ENCODE results near the gene GFRA1.

The GFRA1 gene

DNA sequence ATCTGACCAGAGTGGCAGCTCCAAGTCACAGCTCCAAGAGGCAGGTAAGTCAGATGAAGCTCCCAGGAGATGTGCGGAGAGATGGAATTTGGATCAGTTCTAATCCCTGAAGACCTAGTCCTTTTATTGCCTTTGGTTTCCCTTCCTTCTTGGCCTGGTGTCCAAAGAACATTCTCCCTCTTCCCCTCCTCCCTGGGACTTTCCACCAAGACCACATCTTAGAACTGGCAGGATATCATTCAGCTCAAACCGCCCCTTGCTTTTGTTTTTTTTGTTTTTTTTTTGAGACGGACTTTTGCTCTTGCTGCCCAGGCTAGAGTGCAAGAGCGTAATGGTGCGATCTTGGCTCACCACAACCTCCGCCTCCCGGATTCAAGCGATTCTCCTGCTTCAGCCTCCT is 190.8 kb downstream of the GFRA1 start:
- Histone ChIP-seq H3K9me3 (ENCODE audit: control insufficient read depth, insufficient read depth, low read depth, low read length) (no peaks in the 10 kb centered on the region), H3K4me3 (ENCODE audit: low read depth, low read length) (no peak overlapping the region), H3K36me3 (ENCODE audit: control insufficient read depth in 2 of 2, insufficient read depth in 1 of 2, low read length in 2 of 2) (no peaks in the 10 kb centered on the region), H3K27ac (ENCODE audit: extremely low read depth, low read depth, low read length) (no peak overlapping the region), H3K4me1 (ENCODE audit: control insufficient read depth, insufficient read depth, low read length) (no peaks in the 10 kb centered on the region)
- TF ChIP-seq ZNF776 (tag by site-specific recombination; IDR thresholded peaks at IDR 0.05; ENCODE audit: borderline replicate concordance), result no peak
- TF ChIP-seq, protein P1, sequence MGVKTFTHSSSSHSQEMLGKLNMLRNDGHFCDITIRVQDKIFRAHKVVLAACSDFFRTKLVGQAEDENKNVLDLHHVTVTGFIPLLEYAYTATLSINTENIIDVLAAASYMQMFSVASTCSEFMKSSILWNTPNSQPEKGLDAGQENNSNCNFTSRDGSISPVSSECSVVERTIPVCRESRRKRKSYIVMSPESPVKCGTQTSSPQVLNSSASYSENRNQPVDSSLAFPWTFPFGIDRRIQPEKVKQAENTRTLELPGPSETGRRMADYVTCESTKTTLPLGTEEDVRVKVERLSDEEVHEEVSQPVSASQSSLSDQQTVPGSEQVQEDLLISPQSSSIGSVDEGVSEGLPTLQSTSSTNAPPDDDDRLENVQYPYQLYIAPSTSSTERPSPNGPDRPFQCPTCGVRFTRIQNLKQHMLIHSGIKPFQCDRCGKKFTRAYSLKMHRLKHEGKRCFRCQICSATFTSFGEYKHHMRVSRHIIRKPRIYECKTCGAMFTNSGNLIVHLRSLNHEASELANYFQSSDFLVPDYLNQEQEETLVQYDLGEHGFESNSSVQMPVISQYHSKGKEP (tag by site-specific recombination; IDR thresholded peaks at IDR 0.05), result no peak
- no peak for TF ChIP-seq ZNF274 (IDR thresholded peaks at IDR 0.05; ENCODE audit: low read length)
- TF ChIP-seq ZNF274 (tag by site-specific recombination; IDR thresholded peaks at IDR 0.05; ENCODE audit: borderline replicate concordance), result no peak
- TF ChIP-seq, protein P2, sequence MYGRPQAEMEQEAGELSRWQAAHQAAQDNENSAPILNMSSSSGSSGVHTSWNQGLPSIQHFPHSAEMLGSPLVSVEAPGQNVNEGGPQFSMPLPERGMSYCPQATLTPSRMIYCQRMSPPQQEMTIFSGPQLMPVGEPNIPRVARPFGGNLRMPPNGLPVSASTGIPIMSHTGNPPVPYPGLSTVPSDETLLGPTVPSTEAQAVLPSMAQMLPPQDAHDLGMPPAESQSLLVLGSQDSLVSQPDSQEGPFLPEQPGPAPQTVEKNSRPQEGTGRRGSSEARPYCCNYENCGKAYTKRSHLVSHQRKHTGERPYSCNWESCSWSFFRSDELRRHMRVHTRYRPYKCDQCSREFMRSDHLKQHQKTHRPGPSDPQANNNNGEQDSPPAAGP (tag by site-specific recombination; IDR thresholded peaks at IDR 0.05), result no peak
- TF ChIP-seq SETDB1 (IDR thresholded peaks at IDR 0.05; ENCODE audit: insufficient read length, low read length), result no peak
- no peak for TF ChIP-seq ZNF221 (tag by site-specific recombination; IDR thresholded peaks at IDR 0.05; ENCODE audit: borderline replicate concordance)
- ChIA-PET CTCF (interaction anchor here (1.4 kb wide), 1 partner anchor 40 kb away, joined by 4 read pairs; no protein-coding TSS in a partner anchor), POLR2A (no interaction called here)

DNA sequence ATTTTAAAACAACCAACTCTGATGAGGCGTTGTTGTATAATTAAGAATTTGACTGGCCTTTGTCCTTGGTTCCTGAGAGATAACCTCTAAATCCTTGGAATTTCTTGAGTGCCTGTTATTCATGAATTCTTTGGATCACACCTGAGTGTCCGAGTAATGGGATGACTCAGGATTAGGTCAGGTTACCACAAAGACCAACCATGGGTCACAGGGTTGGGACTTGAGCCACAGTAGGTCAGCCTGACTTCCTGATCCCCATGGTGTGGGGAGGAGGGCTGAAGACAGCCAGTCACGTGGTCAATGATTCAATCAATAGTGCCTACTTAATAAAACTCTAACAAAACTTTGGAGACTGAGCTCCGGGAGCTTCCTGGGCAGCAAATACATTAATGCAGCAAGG is 192.5 kb downstream of the GFRA1 start:
- ChIA-PET CTCF (interaction anchor here (0.6 to 1.7 kb wide), 6 partner anchors 13 to 282 kb away, joined by 3 to 5 read pairs (median 3); no protein-coding TSS in a partner anchor), POLR2A (no interaction called here)
- Histone ChIP-seq H3K4me3 (ENCODE audit: low read depth, low read length) (no peak overlapping the region), H3K4me1 (ENCODE audit: control insufficient read depth, insufficient read depth, low read length) (no peaks in the 10 kb centered on the region), H3K27ac (ENCODE audit: extremely low read depth, low read depth, low read length) (no peak overlapping the region), H3K36me3 (ENCODE audit: control insufficient read depth in 2 of 2, insufficient read depth in 1 of 2, low read length in 2 of 2) (no peaks in the 10 kb centered on the region), H3K9me3 (ENCODE audit: control insufficient read depth, insufficient read depth, low read depth, low read length) (no peaks in the 10 kb centered on the region)
- TF ChIP-seq, protein P3, sequence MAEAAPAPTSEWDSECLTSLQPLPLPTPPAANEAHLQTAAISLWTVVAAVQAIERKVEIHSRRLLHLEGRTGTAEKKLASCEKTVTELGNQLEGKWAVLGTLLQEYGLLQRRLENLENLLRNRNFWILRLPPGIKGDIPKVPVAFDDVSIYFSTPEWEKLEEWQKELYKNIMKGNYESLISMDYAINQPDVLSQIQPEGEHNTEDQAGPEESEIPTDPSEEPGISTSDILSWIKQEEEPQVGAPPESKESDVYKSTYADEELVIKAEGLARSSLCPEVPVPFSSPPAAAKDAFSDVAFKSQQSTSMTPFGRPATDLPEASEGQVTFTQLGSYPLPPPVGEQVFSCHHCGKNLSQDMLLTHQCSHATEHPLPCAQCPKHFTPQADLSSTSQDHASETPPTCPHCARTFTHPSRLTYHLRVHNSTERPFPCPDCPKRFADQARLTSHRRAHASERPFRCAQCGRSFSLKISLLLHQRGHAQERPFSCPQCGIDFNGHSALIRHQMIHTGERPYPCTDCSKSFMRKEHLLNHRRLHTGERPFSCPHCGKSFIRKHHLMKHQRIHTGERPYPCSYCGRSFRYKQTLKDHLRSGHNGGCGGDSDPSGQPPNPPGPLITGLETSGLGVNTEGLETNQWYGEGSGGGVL (tag by site-specific recombination; IDR thresholded peaks at IDR 0.05), result no peak
- TF ChIP-seq ZNF121 (tag by site-specific recombination; IDR thresholded peaks at IDR 0.05), result no peak
- TF ChIP-seq ZFHX2 (tag by site-specific recombination; conservative IDR thresholded peaks at IDR 0.05), result no peak
- no peak for TF ChIP-seq SCRT2 (tag by site-specific recombination; IDR thresholded peaks at IDR 0.05)
- no peak for TF ChIP-seq ZNF521 (tag by site-specific recombination; IDR thresholded peaks at IDR 0.05)
- no peak for TF ChIP-seq KLF8 (tag by site-specific recombination; IDR thresholded peaks at IDR 0.05)
- TF ChIP-seq SP3 (tag by site-specific recombination; IDR thresholded peaks at IDR 0.05), result no peak
- TF ChIP-seq ZNF670 (tag by site-specific recombination; IDR thresholded peaks at IDR 0.05; ENCODE audit: low read depth), result no peak
- TF ChIP-seq, protein P4, sequence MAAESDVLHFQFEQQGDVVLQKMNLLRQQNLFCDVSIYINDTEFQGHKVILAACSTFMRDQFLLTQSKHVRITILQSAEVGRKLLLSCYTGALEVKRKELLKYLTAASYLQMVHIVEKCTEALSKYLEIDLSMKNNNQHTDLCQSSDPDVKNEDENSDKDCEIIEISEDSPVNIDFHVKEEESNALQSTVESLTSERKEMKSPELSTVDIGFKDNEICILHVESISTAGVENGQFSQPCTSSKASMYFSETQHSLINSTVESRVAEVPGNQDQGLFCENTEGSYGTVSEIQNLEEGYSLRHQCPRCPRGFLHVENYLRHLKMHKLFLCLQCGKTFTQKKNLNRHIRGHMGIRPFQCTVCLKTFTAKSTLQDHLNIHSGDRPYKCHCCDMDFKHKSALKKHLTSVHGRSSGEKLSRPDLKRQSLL (tag by site-specific recombination; IDR thresholded peaks at IDR 0.05), result no peak
- TF ChIP-seq ZNF2 (tag by site-specific recombination; IDR thresholded peaks at IDR 0.05), result no peak
- TF ChIP-seq, protein P5, sequence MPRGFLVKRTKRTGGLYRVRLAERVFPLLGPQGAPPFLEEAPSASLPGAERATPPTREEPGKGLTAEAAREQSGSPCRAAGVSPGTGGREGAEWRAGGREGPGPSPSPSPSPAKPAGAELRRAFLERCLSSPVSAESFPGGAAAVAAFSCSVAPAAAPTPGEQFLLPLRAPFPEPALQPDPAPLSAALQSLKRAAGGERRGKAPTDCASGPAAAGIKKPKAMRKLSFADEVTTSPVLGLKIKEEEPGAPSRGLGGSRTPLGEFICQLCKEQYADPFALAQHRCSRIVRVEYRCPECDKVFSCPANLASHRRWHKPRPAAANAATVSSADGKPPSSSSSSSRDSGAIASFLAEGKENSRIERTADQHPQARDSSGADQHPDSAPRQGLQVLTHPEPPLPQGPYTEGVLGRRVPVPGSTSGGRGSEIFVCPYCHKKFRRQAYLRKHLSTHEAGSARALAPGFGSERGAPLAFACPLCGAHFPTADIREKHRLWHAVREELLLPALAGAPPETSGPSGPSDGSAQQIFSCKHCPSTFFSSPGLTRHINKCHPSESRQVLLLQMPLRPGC (tag by site-specific recombination; IDR thresholded peaks at IDR 0.05), result no peak
- no peak for TF ChIP-seq SP2 (tag by site-specific recombination; IDR thresholded peaks at IDR 0.05)
- TF ChIP-seq ZFP3 (tag by site-specific recombination; IDR thresholded peaks at IDR 0.05; ENCODE audit: low read depth), result no peak
- TF ChIP-seq ZNF10 (tag by site-specific recombination; IDR thresholded peaks at IDR 0.05), result no peak
- TF ChIP-seq ZNF791 (tag by site-specific recombination; IDR thresholded peaks at IDR 0.05), result no peak
- TF ChIP-seq, protein P6, sequence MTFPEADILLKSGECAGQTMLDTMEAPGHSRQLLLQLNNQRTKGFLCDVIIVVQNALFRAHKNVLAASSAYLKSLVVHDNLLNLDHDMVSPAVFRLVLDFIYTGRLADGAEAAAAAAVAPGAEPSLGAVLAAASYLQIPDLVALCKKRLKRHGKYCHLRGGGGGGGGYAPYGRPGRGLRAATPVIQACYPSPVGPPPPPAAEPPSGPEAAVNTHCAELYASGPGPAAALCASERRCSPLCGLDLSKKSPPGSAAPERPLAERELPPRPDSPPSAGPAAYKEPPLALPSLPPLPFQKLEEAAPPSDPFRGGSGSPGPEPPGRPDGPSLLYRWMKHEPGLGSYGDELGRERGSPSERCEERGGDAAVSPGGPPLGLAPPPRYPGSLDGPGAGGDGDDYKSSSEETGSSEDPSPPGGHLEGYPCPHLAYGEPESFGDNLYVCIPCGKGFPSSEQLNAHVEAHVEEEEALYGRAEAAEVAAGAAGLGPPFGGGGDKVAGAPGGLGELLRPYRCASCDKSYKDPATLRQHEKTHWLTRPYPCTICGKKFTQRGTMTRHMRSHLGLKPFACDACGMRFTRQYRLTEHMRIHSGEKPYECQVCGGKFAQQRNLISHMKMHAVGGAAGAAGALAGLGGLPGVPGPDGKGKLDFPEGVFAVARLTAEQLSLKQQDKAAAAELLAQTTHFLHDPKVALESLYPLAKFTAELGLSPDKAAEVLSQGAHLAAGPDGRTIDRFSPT (tag by site-specific recombination; IDR thresholded peaks at IDR 0.05), result no peak
- TF ChIP-seq ZNF544 (tag by site-specific recombination; IDR thresholded peaks at IDR 0.05), result no peak
- TF ChIP-seq ZNF223 (tag by site-specific recombination; IDR thresholded peaks at IDR 0.05), result no peak

Measured in HEK293 (cell line).